GM21737 (cell line): ENCODE measurements around the gene SPAG16.
"Not testable (repeated sequence)": the region's sequence is repeated elsewhere in the genome, so short reads cannot be mapped to it uniquely, and the experiment has no call there.

ENCODE experiments used
- ATAC-seq: cut with Tn5 transposase; IDR thresholded peaks from one replicate; pipeline ENCODE4 v1.9.1; 2021; ENCODE audit warnings: mild to moderate bottlenecking, moderate library complexity; ENCODE audit not compliant: unreplicated experiment

SPAG16 gene

DNA sequence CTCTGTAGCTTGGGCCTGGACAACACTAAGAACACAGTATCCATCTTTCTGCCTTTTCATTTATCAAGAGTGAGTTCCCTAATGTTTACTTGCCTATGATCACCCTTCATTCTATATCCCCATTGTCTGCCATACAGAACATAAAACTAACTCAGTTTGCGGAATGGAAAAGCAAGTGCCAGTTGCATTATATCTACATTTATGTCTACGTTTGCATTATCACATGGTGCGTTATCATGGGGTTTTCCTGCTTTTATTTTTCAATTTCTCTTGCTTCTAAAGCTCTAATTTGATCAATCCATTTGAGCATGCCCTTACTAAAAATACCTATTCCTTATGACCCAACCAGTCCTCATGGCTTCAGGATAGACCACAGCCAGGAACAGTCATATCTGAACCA is 704.9 kb downstream of the SPAG16 start:
- no peak for ATAC-seq

DNA sequence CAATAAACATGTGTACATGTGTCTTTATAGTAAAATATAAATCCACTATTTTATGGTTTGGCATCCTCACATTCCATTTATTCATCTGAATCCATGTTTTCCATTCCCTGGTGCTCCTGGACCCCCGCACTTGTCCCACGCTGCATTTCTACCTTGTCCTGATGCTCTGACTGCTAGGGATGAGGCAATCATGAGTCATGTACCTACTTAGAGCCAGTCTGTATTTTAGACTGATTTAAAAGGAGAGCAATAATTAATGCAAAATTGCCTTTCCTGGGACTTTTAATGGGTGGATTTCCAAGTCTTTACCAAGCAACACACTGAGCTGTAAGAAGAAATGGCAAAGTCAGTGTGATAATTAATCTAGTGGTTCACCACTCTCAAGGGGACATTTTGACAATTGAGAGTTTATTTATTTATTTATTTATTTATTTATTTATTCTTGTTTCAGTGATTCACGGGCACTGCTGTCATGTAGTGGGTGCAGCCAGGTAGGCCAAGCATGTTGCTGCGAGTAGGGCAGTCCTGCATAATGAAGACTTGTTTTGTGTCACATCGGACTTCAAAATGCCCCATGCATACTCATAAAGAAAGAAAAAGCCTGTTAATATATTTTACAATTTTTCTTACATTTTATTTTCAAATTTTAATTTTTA is 707.3 kb downstream of the SPAG16 start:
- no peak for ATAC-seq

DNA sequence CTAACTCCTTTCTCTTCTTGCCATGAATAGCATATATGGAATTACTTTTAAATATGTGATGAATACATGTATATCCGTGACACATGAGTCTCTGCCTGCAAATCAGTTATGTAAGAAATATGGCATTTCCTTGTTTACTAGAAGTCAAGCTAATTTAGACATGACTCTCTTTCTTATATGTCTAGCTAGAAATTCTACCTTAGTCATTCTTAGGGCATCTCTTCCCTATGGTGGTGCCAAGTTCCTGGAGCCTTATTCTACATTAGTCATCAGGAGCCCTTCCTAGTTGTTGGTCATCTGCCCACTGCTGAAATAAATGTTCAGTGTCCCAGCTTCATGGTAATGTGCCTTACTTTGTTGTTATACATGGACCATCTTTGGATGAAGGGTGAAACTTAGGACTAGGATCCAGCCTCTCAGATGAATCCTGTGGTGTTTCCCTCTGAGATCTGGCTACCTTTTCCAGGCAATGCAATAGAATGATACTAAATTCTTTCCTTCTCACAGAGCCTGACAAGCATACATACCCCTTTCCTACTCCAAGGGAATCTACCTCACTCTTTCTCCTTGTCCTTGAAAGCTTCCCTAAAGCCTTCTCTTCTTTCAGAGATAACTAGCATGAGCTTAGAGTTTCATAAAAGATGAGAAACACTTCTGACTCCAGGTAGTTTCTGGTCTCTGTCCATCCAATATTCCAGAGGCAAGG is 711.3 kb downstream of the SPAG16 start:
- no peak for ATAC-seq

DNA sequence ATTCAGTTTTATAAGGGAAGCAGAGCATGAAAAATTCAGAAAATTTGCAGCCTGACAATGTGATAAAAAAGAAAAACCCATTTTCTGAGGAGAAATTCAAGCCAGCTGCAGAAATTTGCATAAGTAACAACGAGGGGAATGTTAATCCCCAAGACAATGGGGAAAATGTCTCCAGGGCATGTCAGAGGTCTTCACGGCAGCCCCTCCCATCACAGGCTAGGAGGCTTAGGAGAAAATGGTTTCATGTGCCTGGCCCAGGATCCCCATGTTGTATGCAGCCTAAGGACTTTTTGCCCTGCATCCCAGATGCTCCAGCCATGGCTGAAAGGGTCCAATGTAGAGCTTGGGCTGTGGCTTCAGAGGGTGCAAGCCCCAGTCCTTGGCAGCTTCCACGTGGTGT is 714.7 kb downstream of the SPAG16 start:
- ATAC-seq = not testable (repeated sequence)

DNA sequence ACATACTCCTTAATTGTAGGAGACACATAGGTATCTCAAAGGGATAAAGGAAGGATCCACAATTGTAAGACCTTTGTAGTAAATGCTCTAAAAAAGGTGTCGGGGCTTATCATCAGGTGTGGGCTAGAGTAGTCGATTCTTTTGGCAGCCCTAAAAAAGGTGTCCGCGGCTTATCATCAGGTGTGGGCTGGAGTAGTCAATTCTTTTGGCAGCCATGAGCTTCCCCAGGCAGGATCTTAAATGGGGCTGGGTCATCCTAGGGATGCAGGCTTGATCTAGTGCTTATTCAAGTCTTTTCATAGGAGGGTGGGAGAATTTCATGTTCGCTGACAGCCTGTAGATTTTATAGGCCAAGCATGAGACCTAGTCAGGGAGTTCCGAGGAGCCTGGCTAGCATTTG is 720.2 kb downstream of the SPAG16 start:
- no peak for ATAC-seq

DNA sequence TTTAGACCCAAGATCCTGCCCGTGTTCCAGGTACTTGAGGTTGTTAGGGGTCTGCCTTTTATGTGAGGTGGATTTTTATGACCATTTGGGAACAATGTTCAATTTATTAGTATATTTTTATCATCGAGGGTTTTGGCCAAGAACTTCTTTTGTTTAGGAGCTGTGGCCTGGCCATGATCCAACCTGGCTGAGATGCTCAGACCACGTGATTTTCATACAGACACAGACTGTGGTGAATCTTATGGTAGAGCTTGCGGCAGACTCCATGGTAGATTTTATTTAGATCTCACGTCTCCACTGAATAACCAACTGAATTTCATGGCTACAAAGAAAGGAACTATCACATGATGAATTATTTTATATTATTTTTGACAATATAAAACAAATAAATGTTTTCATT is 721.1 kb downstream of the SPAG16 start:
- ATAC-seq = no peak

DNA sequence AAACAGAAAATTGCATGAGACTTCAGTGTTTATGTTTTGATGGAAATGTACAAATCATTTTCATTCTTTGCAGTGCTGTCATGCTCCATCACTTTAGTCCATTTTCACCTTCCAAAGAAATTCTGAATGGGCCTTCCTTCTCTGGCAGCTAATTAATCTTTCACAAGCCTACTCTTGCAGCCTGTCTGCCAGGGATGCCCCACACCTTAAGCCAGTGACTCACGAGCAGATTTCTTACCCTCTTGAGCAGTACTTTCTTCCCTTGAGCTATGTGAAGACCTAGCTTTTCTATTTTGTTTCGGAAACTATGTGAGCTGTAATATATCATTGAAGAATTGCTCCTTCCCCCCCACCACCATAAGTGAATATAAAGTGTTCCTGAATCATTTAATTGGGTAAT is 722.3 kb downstream of the SPAG16 start:
- ATAC-seq = no peak

DNA sequence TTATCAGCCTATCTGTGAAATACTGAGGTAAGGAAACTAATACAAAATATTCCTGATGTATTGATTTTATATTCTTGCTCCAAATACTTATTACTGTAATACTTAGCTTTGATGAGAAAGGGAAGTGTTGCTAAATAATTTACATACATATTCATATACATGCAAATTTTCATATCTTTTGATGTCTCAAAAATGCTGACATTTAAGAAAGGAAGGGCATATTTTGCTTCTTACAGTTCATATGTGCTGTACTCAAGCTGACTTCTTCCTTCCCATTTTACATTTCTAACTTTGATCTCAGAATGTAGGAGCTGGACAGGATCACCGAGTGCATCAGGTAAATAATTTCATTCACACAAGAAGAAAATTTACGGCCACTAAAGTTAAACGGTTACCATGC is 727.4 kb downstream of the SPAG16 start:
- no peak for ATAC-seq

DNA sequence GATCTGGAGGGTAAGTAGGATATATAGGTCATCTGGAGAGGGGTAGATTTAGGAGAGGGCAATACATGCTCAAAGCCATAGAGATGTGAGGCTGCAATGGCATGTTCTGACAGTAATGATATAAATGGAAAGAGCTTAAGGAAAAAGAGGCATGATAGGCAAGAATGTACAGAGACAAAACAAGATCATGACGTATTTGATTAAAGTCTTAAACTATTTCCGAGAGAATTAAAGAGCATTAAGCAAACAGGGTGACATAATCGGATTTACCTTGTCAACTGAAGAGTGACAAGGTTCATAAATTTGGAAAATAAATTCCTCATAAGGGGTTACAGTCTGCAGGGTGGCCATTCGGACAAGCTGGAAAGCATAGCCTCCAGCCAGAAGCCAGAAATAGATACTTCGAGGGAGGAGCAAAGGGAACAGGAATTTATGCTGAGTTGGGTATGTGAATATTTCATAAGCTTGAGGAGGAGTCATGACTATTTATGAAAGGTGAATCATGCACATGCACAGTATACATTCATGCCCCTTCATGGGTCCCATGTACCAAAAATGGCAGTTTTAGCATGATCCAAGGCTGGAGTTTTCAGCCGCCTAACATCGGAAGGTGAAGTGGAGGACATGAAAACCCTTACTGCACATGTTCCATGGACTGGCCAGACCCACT is 730.4 kb downstream of the SPAG16 start:
- no peak for ATAC-seq

DNA sequence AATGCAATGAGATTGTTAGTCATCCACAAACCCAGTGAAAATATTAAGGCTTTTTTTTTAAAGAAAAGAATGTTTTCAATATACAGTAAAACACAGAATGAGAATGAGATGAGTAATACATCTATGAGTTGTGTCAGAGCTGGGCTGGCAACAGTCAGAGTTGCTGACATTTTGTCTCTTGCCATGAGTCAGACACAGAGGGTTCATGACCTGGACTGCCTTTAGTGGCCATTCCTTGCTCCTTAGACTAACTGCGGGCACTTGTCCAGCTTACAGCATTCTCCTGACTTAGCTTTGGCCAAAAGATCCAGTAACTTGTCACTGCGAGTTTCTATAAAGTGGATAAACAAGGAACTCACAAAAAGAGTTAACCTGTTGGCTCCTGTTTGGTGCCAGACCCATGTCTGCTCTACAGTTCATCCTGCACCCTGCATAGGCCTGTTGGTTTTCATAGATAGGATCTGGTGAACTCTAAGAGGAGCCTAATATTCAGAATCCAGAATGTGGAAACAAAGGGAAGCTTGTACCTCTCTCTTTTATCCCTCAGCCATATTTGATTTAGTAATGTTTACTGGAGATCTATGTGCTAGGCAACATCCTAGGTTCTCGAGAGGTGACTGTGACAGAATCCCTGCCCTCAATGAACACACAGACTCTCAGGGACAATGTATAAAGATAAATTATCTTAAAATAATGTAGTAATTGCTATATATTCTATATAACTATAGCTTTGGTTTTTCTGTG is 735.1 kb downstream of the SPAG16 start:
- no peak for ATAC-seq

DNA sequence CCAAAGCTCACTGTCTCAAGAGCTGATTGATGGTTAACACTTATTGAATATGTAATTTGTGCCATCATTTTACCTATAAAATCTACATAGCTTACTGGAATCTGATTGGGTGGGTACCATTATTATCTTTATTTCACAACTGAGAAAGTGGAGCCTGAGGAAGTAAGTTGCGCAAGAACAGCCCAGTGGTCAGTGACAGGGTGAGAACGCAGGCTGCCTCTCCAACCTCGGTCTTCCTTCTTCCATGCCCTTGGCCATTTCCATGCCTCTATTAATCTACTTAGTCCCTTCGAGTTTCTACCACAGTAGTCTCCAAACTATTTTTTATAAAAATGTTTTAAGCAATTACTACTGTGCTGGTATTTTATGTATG is 735.7 kb downstream of the SPAG16 start:
- ATAC-seq = no peak

DNA sequence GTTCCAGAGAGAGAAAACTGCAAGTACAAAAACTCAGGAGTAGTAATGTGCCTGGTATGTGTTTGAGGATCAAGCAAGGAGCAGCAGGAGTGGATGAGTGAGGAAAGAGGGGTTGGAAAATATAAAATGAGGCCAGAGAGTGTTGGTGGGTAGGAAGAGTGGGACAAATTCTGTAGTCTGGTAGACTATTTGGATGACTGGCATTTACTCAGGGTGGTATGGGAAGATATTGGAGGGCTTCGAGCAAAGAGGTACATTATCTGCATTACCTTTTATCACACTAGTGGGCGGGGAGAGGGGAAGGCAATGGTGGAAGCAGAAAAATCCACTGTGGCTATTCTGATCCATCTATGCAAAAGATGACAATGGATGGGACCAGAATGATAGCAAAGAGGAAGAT is 744.9 kb downstream of the SPAG16 start:
- ATAC-seq = no peak

DNA sequence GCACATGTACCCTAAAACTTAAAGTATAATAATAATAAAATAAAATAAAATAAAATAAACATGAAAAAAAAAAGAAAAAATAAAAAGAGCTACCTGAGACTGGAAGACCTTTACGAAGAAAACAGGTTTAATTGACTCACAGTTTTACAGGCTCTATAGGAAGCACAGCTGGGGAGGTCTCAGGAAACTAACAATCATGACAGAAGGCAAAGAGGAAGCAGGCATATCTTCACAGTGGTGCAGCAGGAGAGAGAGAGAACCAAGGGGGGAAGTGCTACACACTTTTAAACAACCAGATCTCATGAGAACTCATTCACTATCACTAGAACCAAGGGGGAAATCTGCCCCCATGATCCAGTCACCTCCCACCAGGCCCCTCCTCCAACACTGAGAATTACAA is 747.3 kb downstream of the SPAG16 start:
- no peak for ATAC-seq

DNA sequence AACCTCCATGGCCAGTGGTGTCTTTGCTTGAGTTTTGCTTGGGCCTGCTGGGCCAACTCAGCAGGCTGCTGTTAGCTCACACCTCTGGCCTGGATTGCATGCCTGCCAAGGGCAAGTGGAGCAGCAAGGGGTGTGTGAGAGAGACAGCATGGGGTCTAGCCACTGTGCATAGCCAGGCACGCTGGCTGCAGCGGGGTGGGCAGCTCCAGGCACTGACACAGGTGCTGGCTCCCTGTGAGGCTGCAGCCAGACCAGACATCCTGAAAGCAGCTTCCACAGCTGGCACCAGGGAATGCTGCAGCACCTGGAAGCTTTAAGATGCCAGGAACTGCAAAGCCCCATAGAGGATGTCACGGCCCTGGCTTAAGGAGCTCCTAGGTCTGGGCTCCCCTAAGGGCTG is 750.2 kb downstream of the SPAG16 start:
- no peak for ATAC-seq

DNA sequence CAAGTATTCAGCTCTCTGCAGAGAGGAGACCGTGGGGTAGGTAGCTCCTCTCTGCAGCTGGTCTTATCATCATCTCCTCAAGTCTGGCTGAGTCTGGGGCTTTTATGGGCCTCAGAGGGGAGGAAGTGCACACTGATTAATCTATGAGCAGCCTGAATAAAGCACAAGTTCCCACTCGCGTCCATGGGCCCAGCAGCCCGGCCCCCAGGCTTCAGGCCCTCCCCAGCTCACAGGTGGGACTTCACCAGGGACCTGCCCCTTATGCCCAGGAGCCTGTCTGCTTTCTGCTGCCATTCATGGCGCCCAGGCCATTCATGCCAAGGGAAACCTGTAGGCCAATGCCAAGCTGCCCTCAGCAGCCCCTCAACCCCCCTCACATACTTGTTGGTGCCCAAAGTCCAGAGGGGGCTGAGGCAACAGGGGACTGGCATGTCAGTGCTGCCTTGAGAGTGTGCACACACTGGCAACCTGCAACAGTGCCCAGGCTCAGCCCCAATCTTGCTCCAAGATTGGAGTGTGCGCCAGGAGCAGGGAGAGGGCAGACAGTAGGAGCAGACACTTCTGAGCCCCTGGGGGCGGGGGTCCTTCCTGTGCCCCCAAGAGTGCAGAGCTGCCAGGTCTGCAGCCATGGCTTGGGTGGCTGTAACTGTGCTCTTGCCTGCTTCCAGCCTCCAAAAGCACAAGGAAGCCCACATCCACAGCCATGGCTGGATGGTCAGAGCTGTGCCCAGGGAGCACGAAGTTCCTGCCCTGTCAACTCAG is 751.0 kb downstream of the SPAG16 start:
- no peak for ATAC-seq

DNA sequence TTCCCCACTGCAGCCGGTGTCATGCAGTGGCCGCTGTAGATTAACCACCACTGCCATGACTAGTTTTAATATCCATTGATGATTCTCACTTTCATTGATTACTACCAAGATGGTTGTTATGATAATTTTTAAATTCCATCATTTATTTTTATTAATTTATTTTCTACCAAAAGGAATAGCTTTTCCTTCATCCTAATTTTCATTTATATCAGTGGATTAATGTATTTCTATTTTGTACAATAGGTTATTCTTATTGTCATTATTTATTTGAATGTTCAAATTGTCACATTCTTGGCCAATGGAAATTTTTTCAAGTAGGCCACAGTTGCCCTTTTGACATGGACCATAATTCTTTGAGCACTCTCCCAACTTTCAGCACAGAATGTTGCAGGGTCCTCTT is 751.7 kb downstream of the SPAG16 start:
- ATAC-seq = no peak

DNA sequence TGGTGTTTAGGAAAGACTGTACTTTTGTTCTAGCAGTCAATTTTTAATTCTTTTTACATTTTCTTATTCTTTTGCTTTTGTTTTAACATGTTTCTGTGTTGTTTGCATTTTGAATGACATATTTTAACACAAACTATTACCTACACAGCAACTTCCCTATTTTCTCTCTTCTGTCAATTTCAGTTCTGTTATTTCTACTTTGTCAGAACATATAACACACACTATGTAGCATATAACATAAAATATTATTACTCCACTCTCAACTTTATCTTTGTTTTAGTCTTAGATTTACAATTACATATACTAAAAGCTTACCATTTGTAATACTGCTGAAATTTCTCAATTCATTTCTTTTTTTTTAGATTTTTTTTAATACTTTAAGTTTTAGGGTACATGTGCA is 753.9 kb downstream of the SPAG16 start:
- no peak for ATAC-seq

DNA sequence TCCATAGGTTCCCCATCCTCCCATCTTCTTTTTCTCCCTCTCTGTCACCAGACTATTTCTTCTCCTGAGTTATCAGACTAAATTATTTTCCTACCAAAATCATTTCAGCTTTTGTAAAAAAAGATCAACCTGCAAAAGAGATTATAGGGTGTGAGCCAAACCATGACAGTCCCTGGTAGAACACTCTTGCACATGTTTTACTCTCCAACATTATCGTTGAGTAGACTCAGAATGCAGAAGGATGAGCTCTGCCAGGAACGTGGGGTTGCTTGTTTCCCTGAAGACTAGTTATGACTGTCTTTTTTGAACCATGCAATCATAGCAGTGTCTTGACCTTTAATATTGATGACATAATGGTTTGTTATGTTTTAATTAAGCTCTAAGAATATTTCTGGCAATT is 766.5 kb downstream of the SPAG16 start:
- ATAC-seq = no peak

DNA sequence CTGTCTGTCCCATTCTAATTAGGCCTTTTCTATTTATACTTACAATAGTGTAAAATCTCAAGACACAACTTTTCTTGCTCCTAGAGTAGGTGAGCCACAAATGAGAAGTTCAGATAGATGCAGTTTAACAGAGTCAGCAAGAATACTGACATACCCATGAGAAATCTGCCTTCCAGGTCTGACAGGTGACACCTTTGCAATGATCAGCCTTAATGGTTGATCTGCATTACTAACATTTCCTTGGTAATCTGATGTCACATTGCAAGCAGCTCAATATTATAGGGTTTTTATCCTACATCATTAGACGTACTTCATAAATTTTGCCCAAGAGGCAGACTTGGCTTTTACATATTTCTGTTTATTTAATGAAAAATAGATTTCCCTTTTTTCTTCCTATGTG is 767.3 kb downstream of the SPAG16 start:
- ATAC-seq = no peak

DNA sequence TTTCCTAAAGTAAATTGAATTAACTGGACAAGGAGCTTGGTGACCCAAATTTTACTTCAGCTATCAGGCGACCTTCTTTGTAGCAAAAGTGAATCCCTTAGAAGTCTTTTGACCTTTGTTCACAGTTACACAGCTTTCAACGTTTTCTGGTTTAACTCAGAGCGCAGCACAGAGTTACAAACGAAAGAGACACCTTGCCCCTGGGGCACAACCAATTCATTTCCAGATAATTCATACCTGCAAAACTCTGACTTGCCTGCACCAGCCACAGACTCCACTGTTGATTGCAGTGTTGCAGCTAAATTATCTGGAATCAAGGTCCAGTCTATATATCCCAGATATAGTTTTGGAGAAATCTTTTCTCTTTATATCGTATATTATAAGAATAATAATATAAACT is 768.0 kb downstream of the SPAG16 start:
- no peak for ATAC-seq

DNA sequence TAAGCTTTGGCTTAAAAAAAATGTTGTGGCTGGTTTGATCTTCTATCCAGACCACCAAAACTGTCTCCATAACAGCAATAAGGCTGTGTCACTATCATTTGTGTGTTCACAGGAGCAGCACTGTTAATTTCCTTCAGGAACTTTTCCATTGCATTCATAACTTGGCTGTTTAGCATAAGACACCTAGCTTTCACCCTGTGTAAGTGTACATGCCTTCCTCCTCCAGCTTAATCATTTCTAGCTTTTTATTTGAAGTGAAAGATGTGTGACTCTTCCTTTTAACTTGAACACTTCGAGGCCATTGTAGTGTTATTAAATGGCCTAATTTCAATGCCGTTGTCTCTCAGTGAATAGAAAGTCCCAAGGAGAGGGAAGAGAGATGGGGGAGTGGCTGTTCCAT is 773.7 kb downstream of the SPAG16 start:
- ATAC-seq = no peak
